ENCODE measurements around the gene FPGT. TPM values are rescaled to one million over a fixed set of nuclear protein-coding genes. Genes with fewer than 3 reads are reported as not detected.

FPGT gene
- total RNA-seq, 2 donors from 2014 or later, result 8.9 to 10.9 TPM

DNA sequence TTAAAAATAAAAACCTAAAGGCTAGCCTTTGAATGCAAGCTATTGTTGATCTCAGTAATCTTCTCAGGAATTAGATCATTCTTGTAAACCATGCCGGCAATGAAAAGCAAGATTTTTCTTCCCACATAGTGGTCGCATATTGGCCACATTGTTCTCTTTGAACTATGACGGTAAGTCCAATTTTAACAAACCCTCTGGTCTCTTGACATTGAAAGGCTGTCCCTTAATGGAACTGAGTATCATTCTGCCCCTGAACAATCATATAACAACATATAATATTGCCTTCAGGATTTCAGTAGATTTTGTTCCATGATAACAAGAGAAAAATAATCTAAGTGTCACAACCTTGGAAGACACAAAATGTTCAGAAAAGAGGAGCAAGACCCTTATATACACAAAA lies 38.4 kb downstream of the FPGT start:
- H3K9me3 ChIP-seq, result no peaks in the 10 kb centered on the region
- intact Hi-C loops (cut with DNase I), result no loop called here
- no peaks in the 10 kb centered on the region for H3K27me3 ChIP-seq (replicated peaks; ENCODE audit: insufficient read depth)
- no peak overlapping the region for H3K4me3 ChIP-seq
- TF ChIP-seq POLR2A (IDR thresholded peaks at IDR 0.05) (no peak), POLR2AphosphoS5 (IDR thresholded peaks at IDR 0.05) (no peak)
- TF ChIP-seq, protein P1, sequence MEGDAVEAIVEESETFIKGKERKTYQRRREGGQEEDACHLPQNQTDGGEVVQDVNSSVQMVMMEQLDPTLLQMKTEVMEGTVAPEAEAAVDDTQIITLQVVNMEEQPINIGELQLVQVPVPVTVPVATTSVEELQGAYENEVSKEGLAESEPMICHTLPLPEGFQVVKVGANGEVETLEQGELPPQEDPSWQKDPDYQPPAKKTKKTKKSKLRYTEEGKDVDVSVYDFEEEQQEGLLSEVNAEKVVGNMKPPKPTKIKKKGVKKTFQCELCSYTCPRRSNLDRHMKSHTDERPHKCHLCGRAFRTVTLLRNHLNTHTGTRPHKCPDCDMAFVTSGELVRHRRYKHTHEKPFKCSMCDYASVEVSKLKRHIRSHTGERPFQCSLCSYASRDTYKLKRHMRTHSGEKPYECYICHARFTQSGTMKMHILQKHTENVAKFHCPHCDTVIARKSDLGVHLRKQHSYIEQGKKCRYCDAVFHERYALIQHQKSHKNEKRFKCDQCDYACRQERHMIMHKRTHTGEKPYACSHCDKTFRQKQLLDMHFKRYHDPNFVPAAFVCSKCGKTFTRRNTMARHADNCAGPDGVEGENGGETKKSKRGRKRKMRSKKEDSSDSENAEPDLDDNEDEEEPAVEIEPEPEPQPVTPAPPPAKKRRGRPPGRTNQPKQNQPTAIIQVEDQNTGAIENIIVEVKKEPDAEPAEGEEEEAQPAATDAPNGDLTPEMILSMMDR (IDR thresholded peaks at IDR 0.05), result no peak
- H3K36me3 ChIP-seq, result no peaks in the 10 kb centered on the region
- no peaks in the 10 kb centered on the region for H3K4me1 ChIP-seq (replicated peaks)
- DNase-seq (ENCODE audit: low spot score), result no peak
- 75% methylated on average over 3 of the region's 3 CpGs for WGBS
- H3K27ac ChIP-seq, result no peak overlapping the region

DNA sequence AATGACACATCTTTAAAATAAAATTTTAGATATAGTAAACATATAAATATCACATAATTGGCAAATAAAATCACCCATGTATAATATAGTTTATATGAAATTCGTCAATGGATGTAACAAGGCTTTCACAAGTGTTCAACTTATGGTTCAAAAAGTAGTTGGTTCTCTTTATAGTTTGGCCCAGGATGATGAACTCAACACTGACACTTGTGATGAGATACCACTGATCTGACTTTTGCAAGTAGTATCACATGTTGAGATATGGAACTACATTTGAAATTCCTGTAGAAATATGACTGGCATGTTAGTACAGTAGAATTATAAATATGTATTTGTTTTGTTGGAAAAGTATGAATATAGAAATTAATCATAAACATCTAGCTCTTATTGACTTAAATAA lies 39.0 kb downstream of the FPGT start:
- DNase-seq (ENCODE audit: low spot score), result no peak
- H3K27ac ChIP-seq, result no peak overlapping the region
- intact Hi-C loops (cut with DNase I), result no loop called here
- 72% methylated on average over 1 of the region's 1 CpG for WGBS
- TF ChIP-seq POLR2AphosphoS5 (IDR thresholded peaks at IDR 0.05) (no peak), POLR2A (IDR thresholded peaks at IDR 0.05) (no peak)
- TF ChIP-seq, protein P1 (IDR thresholded peaks at IDR 0.05), result no peak
- no peaks in the 10 kb centered on the region for H3K4me1 ChIP-seq (replicated peaks)
- no peaks in the 10 kb centered on the region for H3K27me3 ChIP-seq (replicated peaks; ENCODE audit: insufficient read depth)
- no peaks in the 10 kb centered on the region for H3K9me3 ChIP-seq
- H3K36me3 ChIP-seq, result no peaks in the 10 kb centered on the region
- H3K4me3 ChIP-seq, result no peak overlapping the region

DNA sequence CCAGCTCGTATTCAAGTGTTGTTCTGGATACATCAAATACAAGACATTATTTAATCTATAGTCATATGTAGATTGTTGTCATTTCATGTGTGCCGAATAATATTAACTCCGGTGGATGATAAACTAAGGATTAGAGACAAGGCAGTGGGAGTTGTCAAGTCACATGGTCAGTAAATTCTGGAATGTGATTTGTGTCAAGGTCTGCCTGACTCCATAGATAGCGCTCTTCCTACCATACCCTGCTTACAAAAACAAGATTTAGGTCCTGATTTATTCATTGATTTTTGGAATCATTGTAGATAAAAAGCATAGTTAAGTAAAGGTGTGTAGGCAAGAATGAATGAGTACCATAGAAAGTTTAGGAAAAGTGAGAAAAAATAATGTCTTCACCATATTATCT lies 39.7 kb downstream of the FPGT start:
- WGBS, result 93% methylated on average over 4 of the region's 4 CpGs
- Histone ChIP-seq H3K9me3 (no peaks in the 10 kb centered on the region), H3K4me3 (no peak overlapping the region), H3K27ac (no peak overlapping the region), H3K36me3 (no peaks in the 10 kb centered on the region), H3K27me3 (replicated peaks; ENCODE audit: insufficient read depth) (no peaks in the 10 kb centered on the region), H3K4me1 (replicated peaks) (no peaks in the 10 kb centered on the region)
- TF ChIP-seq, protein P1 (IDR thresholded peaks at IDR 0.05), result no peak
- TF ChIP-seq POLR2AphosphoS5 (IDR thresholded peaks at IDR 0.05), result no peak
- TF ChIP-seq POLR2A (IDR thresholded peaks at IDR 0.05), result no peak
- intact Hi-C loops (cut with DNase I), result no loop called here
- no peak for DNase-seq (ENCODE audit: low spot score)

DNA sequence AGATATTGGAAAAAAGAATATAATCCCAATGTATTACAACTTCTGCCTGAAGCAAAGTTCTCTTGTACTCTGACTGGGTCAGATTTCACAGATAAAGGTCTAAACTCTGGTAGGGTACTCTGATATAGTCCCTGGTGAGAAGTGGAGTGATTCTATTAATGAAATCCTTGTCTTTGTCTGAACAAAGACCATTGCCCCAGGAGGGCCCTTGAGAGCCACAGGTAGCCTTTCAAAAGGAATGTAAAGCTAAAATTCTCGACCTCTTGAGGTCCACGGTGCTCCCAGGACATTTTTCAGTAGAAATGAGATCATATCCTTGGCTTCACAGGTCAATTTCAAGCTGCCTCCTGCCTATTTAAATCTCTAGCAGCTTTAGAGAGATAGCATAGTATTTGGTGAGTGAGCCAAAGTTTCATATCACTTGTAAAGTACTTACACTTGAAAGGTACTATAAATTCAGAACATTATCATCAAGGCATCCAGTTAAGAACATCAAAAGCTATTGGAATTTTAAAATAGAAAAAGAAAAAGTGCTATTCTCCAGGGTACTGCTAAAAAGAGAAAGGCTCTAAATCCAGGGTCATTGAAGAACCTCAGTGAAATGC lies 47.2 kb downstream of the FPGT start:
- no peaks in the 10 kb centered on the region for H3K4me1 ChIP-seq (replicated peaks)
- TF ChIP-seq, protein P1 (IDR thresholded peaks at IDR 0.05), result no peak
- TF ChIP-seq POLR2A (IDR thresholded peaks at IDR 0.05), result no peak
- TF ChIP-seq POLR2AphosphoS5 (IDR thresholded peaks at IDR 0.05), result no peak
- H3K9me3 ChIP-seq, result no peaks in the 10 kb centered on the region
- intact Hi-C loops (cut with DNase I), result no loop called here
- H3K4me3 ChIP-seq, result no peak overlapping the region
- 9% methylated on average over 2 of the region's 2 CpGs for WGBS
- DNase-seq (ENCODE audit: low spot score), result no peak
- H3K27me3 ChIP-seq (replicated peaks; ENCODE audit: insufficient read depth), result no peaks in the 10 kb centered on the region
- no peak overlapping the region for H3K27ac ChIP-seq
- no peaks in the 10 kb centered on the region for H3K36me3 ChIP-seq

DNA sequence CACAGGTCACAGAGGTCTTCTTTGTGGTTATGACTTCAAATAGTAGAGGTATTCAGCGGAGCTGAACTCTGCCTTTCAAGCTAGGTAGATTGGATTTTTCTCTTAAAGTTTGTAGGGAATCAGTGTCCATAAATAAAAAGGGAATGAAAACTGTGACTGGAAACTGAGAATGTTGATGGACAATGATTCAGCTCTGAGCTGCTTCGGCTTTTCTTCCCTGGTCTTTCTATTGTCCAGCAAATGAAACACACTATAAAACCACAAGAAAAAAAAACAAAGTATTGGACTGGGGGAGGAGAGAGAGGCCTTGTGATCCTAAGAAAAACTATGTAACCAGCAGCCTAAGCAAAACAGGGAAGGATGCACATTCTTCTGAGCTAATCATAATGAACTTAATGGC lies 48.3 kb downstream of the FPGT start:
- Histone ChIP-seq H3K4me1 (replicated peaks) (no peaks in the 10 kb centered on the region), H3K36me3 (no peaks in the 10 kb centered on the region), H3K4me3 (no peak overlapping the region), H3K9me3 (no peaks in the 10 kb centered on the region), H3K27me3 (replicated peaks; ENCODE audit: insufficient read depth) (no peaks in the 10 kb centered on the region), H3K27ac (no peak overlapping the region)
- TF ChIP-seq, protein P1 (IDR thresholded peaks at IDR 0.05), result no peak
- TF ChIP-seq POLR2A (IDR thresholded peaks at IDR 0.05), result no peak
- TF ChIP-seq POLR2AphosphoS5 (IDR thresholded peaks at IDR 0.05), result no peak
- DNase-seq (ENCODE audit: low spot score), result no peak
- WGBS, result 51% methylated on average over 2 of the region's 2 CpGs
- intact Hi-C loops (cut with DNase I), result no loop called here
